H1 (cell line): ENCODE results near the gene TPRG1L. TPM values are rescaled to one million over a fixed set of nuclear protein-coding genes. Genes with fewer than 3 reads are reported as not detected.

Source experiments
- CTCF ChIA-PET: fragments of 300-600 bp; sonication (Branson Sonifier 250); formaldehyde crosslinking; loops from one replicate; lab custom pipeline; 2021; ENCODE audit not compliant: partially characterized antibody; lab: Charles Lee
- POLR2A ChIA-PET: fragments of 300-600 bp; sonication (Branson Sonifier 250); formaldehyde crosslinking; loops from one replicate; lab custom pipeline; 2021; ENCODE audit warnings: inconsistent platforms; ENCODE audit not compliant: partially characterized antibody; lab: Charles Lee
- DNase-seq, 2 experiments: peaks; one replicate each; pipeline versions ENCODE4 v3.0.0 to v3.0.0-alpha.2; 2010 to 2022; ENCODE audit warnings: low spot score in 2 of 2, low read depth in 1 of 2, mixed read lengths in 1 of 2
- FAIRE-seq: peaks from 2 replicates; lab custom pipeline; 2011; peaks lifted over from hg19 to GRCh38; lab: Jason Lieb, UNC
- H2AFZ ChIP-seq: 2 replicates; pipeline ENCODE4 v1.8.1; 2012; ENCODE audit warnings: low read length, inconsistent platforms
- H2AK5ac ChIP-seq: 2 replicates; pipeline ENCODE4 v1.6.1; 2013; ENCODE audit warnings: low read depth, low read length
- H2BK120ac ChIP-seq: replicated peaks from 2 replicates; pipeline ENCODE3; 2013; ENCODE audit warnings: low read depth, low read length, inconsistent platforms
- H2BK12ac ChIP-seq: 2 replicates; pipeline ENCODE4 v1.6.1; 2013; ENCODE audit warnings: low read depth, low read length
- H2BK15ac ChIP-seq: 2 replicates; pipeline ENCODE4 v1.6.1; 2013; ENCODE audit warnings: low read length
- H2BK20ac ChIP-seq: 2 replicates; pipeline ENCODE4 v1.6.1; 2013; ENCODE audit warnings: low read length
- H2BK5ac ChIP-seq: 2 replicates; pipeline ENCODE4 v1.6.1; 2013; ENCODE audit warnings: low read depth, low read length
- H3K14ac ChIP-seq: 2 replicates; pipeline ENCODE4 v1.6.1; 2013; ENCODE audit warnings: inconsistent platforms; ENCODE audit not compliant: insufficient read length
- H3K18ac ChIP-seq: 2 replicates; pipeline ENCODE4 v1.6.1; 2013; ENCODE audit warnings: low read length; ENCODE audit errors: extremely low read depth
- H3K23ac ChIP-seq: 2 replicates; pipeline ENCODE4 v1.6.1; 2013; ENCODE audit warnings: inconsistent platforms; ENCODE audit not compliant: insufficient read length
- H3K23me2 ChIP-seq: 2 replicates; pipeline ENCODE4 v1.6.1; 2013; ENCODE audit warnings: low read depth, low read length
- H3K27ac ChIP-seq: 2 replicates; pipeline ENCODE4 v1.6.1; 2011; ENCODE audit warnings: low read depth, low read length, inconsistent platforms
- H3K27me3 ChIP-seq, 4 experiments: replicated peaks in 1 of 4; 1 replicate in 1 of 4; 2 replicates in 3 of 4; pipeline versions ENCODE4 v1.6.1 to v1.8.1; 2011 to 2013; ENCODE audit warnings: low read length in 3 of 4, mild to moderate bottlenecking in 3 of 4, inconsistent platforms in 2 of 4, mixed read lengths in 2 of 4, moderate library complexity in 1 of 4; ENCODE audit not compliant: control insufficient read depth in 3 of 4, insufficient read depth in 3 of 4; ENCODE audit errors: extremely low read depth in 1 of 4
- H3K36me3 ChIP-seq, 4 experiments: 2 replicates each; pipeline versions ENCODE4 v1.6.1 to v1.8.1; 2011 to 2013; ENCODE audit warnings: mild to moderate bottlenecking in 4 of 4, low read length in 3 of 4, moderate library complexity in 2 of 4, control low read depth in 1 of 4, inconsistent platforms in 1 of 4; ENCODE audit not compliant: insufficient read depth in 4 of 4, control insufficient read depth in 2 of 4
- H3K4ac ChIP-seq: replicated peaks from 2 replicates; pipeline ENCODE3; 2013; ENCODE audit warnings: low read length, low read depth, mixed read lengths, inconsistent platforms; ENCODE audit not compliant: insufficient read length
- H3K4me1 ChIP-seq, 4 experiments: replicated peaks in 1 of 4; 1 replicate in 1 of 4; 2 replicates in 3 of 4; pipeline versions ENCODE4 v1.6.1 to v1.8.1; 2011 to 2013; ENCODE audit warnings: low read length in 3 of 4, inconsistent platforms in 2 of 4, mixed read lengths in 1 of 4; ENCODE audit not compliant: insufficient read depth in 4 of 4, control insufficient read depth in 3 of 4
- H3K4me2 ChIP-seq, 2 experiments: 2 replicates each; pipeline versions ENCODE4 v1.6.1 to v1.8.1; 2011 to 2013; ENCODE audit warnings: low read depth in 2 of 2, low read length in 2 of 2, control low read depth in 1 of 2, inconsistent platforms in 1 of 2, mild to moderate bottlenecking in 1 of 2; ENCODE audit not compliant: insufficient read depth in 1 of 2
- H3K4me3 ChIP-seq, 4 experiments: fragments of 200-600, 300-600 bp in 1 of 4; sonication (generic), shearing (Covaris generic), sonication (Bioruptor Twin) in 1 of 4; 2 replicates each; pipeline versions ENCODE4 v1.5.1 to v1.8.1; 2011 to 2016; ENCODE audit warnings: low read length in 4 of 4, low read depth in 3 of 4, control low read depth in 2 of 4, inconsistent platforms in 2 of 4, mild to moderate bottlenecking in 2 of 4, mixed read lengths in 1 of 4, moderate library complexity in 1 of 4; ENCODE audit not compliant: insufficient read depth in 2 of 4; ENCODE audit errors: extremely low read depth in 1 of 4
- H3K56ac ChIP-seq: replicated peaks from 2 replicates; pipeline ENCODE3; 2013; ENCODE audit warnings: low read depth, mild to moderate bottlenecking, mixed read lengths, low read length, inconsistent platforms; ENCODE audit not compliant: insufficient read length
- H3K79me1 ChIP-seq: 2 replicates; pipeline ENCODE4 v1.6.1; 2013; ENCODE audit warnings: low read depth, low read length, control low read depth
- H3K79me2 ChIP-seq, 2 experiments: 2 replicates each; pipeline versions ENCODE4 v1.6.1 to v1.8.1; 2012 to 2013; ENCODE audit warnings: low read length in 2 of 2, mild to moderate bottlenecking in 2 of 2, inconsistent platforms in 1 of 2; ENCODE audit not compliant: insufficient read depth in 2 of 2, control insufficient read depth in 1 of 2
- H3K9ac ChIP-seq, 4 experiments: replicated peaks in 1 of 4; 1 replicate in 1 of 4; 2 replicates in 3 of 4; pipeline versions ENCODE4 v1.6.1 to v1.8.1; 2011 to 2013; ENCODE audit warnings: low read depth in 3 of 4, low read length in 3 of 4, control low read depth in 2 of 4, mild to moderate bottlenecking in 2 of 4, moderate library complexity in 2 of 4, inconsistent platforms in 1 of 4; ENCODE audit errors: extremely low read depth in 1 of 4
- H3K9me3 ChIP-seq, 2 experiments: 2 replicates each; pipeline versions ENCODE4 v1.6.1 to v1.8.1; 2012 to 2013; ENCODE audit warnings: mild to moderate bottlenecking in 2 of 2, moderate library complexity in 2 of 2, control low read depth in 1 of 2, inconsistent platforms in 1 of 2, low read depth in 1 of 2, low read length in 1 of 2, mixed read lengths in 1 of 2; ENCODE audit not compliant: insufficient read depth in 2 of 2
- H4K20me1 ChIP-seq, 2 experiments: replicated peaks in 1 of 2; 2 replicates each; pipeline versions ENCODE3 to v1.8.1; 2011 to 2013; ENCODE audit warnings: inconsistent platforms in 2 of 2, low read length in 2 of 2, mild to moderate bottlenecking in 1 of 2; ENCODE audit not compliant: insufficient read depth in 2 of 2, control insufficient read depth in 1 of 2
- H4K5ac ChIP-seq: 2 replicates; pipeline ENCODE4 v1.6.1; 2013; ENCODE audit warnings: low read length, low read depth, mixed read lengths, inconsistent platforms; ENCODE audit not compliant: insufficient read length
- H4K8ac ChIP-seq: 2 replicates; pipeline ENCODE4 v1.8.0; 2013; ENCODE audit warnings: mild to moderate bottlenecking, moderate library complexity, low read length, inconsistent platforms; ENCODE audit not compliant: insufficient read depth; ENCODE audit errors: extremely low read depth
- H4K91ac ChIP-seq: replicated peaks from 2 replicates; pipeline ENCODE3; 2013; ENCODE audit warnings: low read length, mixed read lengths, inconsistent platforms; ENCODE audit not compliant: insufficient read length
- CBX5 ChIP-seq: fragments of 300-800, 300-1000 bp; sonication (generic); IDR thresholded peaks from 2 replicates; pipeline ENCODE4 v1.7.1; 2016; ENCODE audit warnings: antibody characterized with exemption, low read length, low read depth
- EP300 ChIP-seq, 2 experiments: IDR thresholded peaks; 1 replicate in 1 of 2; 2 replicates in 1 of 2; pipeline ENCODE4 v1.6.1; 2011 to 2012; ENCODE audit warnings: low read depth in 2 of 2, low read length in 2 of 2, mild to moderate bottlenecking in 2 of 2, borderline replicate concordance in 1 of 2, inconsistent platforms in 1 of 2, moderate library complexity in 1 of 2
- EZH2 ChIP-seq: fragments of 200-600 bp; sonication (generic); IDR thresholded peaks from 2 replicates; pipeline ENCODE4 v1.7.1; 2012; ENCODE audit warnings: low read depth, mild to moderate bottlenecking, moderate library complexity, low read length, inconsistent platforms; ENCODE audit not compliant: severe bottlenecking
- GABPA ChIP-seq: IDR thresholded peaks from 2 replicates; pipeline ENCODE4 v1.6.1; 2011; ENCODE audit warnings: mild to moderate bottlenecking, low read length, moderate library complexity, borderline replicate concordance; ENCODE audit not compliant: insufficient read depth
- GTF2F1 ChIP-seq: IDR thresholded peaks from 2 replicates; pipeline ENCODE4 v1.6.1; 2012; ENCODE audit warnings: low read depth, low read length, improper control_type of control experiment, borderline replicate concordance
- JUN ChIP-seq: IDR thresholded peaks from 2 replicates; pipeline ENCODE4 v1.6.1; 2011; ENCODE audit warnings: low read depth, mild to moderate bottlenecking, improper control_type of control experiment, low read length
- RAD21 ChIP-seq, 2 experiments: IDR thresholded peaks in 1 of 2; conservative IDR thresholded peaks in 1 of 2; 2 replicates each; pipeline ENCODE4 v1.6.1; 2011; ENCODE audit warnings: low read depth in 2 of 2, low read length in 2 of 2, improper control_type of control experiment in 1 of 2, inconsistent platforms in 1 of 2, mild to moderate bottlenecking in 1 of 2, moderate library complexity in 1 of 2
- SAP30 ChIP-seq: fragments of 300-600 bp; sonication (generic); IDR thresholded peaks from 2 replicates; pipeline ENCODE4 v1.7.1; 2012; ENCODE audit warnings: low read length, moderate library complexity, mild to moderate bottlenecking, inconsistent platforms; ENCODE audit not compliant: insufficient read depth, insufficient replicate concordance
- SIN3A ChIP-seq, 2 experiments: IDR thresholded peaks in 1 of 2; conservative IDR thresholded peaks in 1 of 2; 2 replicates each; pipeline ENCODE4 v1.6.1; 2011 to 2012; ENCODE audit warnings: low read length in 2 of 2, improper control_type of control experiment in 1 of 2, low read depth in 1 of 2, mild to moderate bottlenecking in 1 of 2
- USF2 ChIP-seq: IDR thresholded peaks from 2 replicates; pipeline ENCODE4 v1.6.1; 2011; ENCODE audit warnings: low read length, improper control_type of control experiment
- WGBS, 2 experiments: shearing (Covaris generic) in 1 of 2; methylation state at CpG; one replicate each; pipeline versions ENCODE4 v1.1.6 to v1.1.7; 2013 to 2015; ENCODE audit warnings: low lambda C conversion rate in 2 of 2, mixed read lengths in 2 of 2, inconsistent platforms in 1 of 2, low coverage in 1 of 2, missing lambda C conversion rate in 1 of 2; ENCODE audit not compliant: insufficient replicate concordance in 2 of 2, insufficient coverage in 1 of 2, insufficient read length in 1 of 2; ENCODE audit errors: extremely low coverage in 1 of 2, missing lambda C conversion rate in 1 of 2; 5-methylcytosine and 5-hydroxymethylcytosine counted together
- polyA plus RNA-seq, 7 experiments: library from polyadenylated mRNA; depleted of rRNA in 3 of 7; stranded (reverse) in 5 of 7; unstranded in 2 of 7; fragments of >200 nt in 5 of 7; fragments of 200-250 nt in 2 of 7; gene quantifications; 1 replicate in 5 of 7; 2 replicates in 1 of 7; 4 replicates in 1 of 7; pipeline versions ENCODE4 v1.2.1 to v1.2.3, GENCODE V29; 2011 to 2013; ENCODE audit warnings: missing spikeins in 2 of 7, mixed read lengths in 2 of 7
- total RNA-seq: library from RNA; stranded (reverse); fragmentation: NEBNext Ultra II Directional; extraction: Animal tissue kit (Norgen Biotek cat#: 25700); gene quantifications from 2 replicates; pipeline ENCODE4 v1.2.1, GENCODE V29; 2021

The TPRG1L gene
- total and polyA plus RNA-seq, 2 of the 8 experiments (the other 6 are each of a cell fraction or from before 2014, with no cell fraction given): 21.7 to 22.3 TPM

GRCh38 chr1:3641046-3641760, 16.4 kb downstream of the TPRG1L start:
- FAIRE-seq: no peak
- H4K8ac ChIP-seq: no peak overlapping the region
- H3K9me3 ChIP-seq: no peaks in the 10 kb centered on the region
- H2BK15ac ChIP-seq: no peak overlapping the region
- no peak overlapping the region for H2BK5ac ChIP-seq
- CTCF ChIA-PET: interaction anchor here (1.0 to 1.7 kb wide), 7 partner anchors 9 to 122 kb away, joined by 3 to 8 read pairs (median 4); no protein-coding TSS in a partner anchor
- H3K14ac ChIP-seq: no peak overlapping the region
- peaks cover 5% of the 10 kb centered on the region for H3K79me1 ChIP-seq
- H2BK120ac ChIP-seq: no peak overlapping the region
- no peak for DNase-seq
- H3K79me2 ChIP-seq: no peaks in the 10 kb centered on the region
- no peak overlapping the region for H4K91ac ChIP-seq
- no peaks in the 10 kb centered on the region for H3K4me1 ChIP-seq
- H2AK5ac ChIP-seq: no peak overlapping the region
- H3K27me3 ChIP-seq: no peaks in the 10 kb centered on the region
- 89% methylated on average over 26 of the region's 26 CpGs; no CpG with 5 or more reads in 1 of the 2 experiments for WGBS, 2 experiments
- POLR2A ChIA-PET: no interaction called here
- no peak overlapping the region for H2BK20ac ChIP-seq
- H3K23ac ChIP-seq: no peak overlapping the region
- no peak overlapping the region for H3K18ac ChIP-seq
- no peaks in the 10 kb centered on the region for H3K23me2 ChIP-seq
- H3K4me3 ChIP-seq: no peak overlapping the region
- H4K20me1 ChIP-seq: peaks cover 0 to 7% of the 10 kb centered on the region in 2 experiments
- no peak overlapping the region for H3K27ac ChIP-seq
- no peak overlapping the region for H3K56ac ChIP-seq
- no peak overlapping the region for H4K5ac ChIP-seq
- H3K36me3 ChIP-seq: peaks cover 2 to 17% (median 9%) of the 10 kb centered on the region in 4 experiments; a peak in 5 of 8 replicates
- no peak overlapping the region for H3K4me2 ChIP-seq
- no peak overlapping the region for H3K4ac ChIP-seq
- no peak overlapping the region for H2AFZ ChIP-seq
- H3K9ac ChIP-seq: no peak overlapping the region
- H2BK12ac ChIP-seq: no peak overlapping the region
- TF ChIP-seq JUN: no peak
- no peak for TF ChIP-seq GABPA
- TF ChIP-seq EP300 (IDR thresholded peaks at IDR 0.05; ENCODE audit: borderline replicate concordance in 1 of 2, low read depth in 2 of 2, low read length in 2 of 2): no peak
- no peak for TF ChIP-seq USF2
- no peak for TF ChIP-seq EZH2
- TF ChIP-seq CBX5: no peak
- TF ChIP-seq RAD21 (IDR thresholded peaks at IDR 0.05 in 1 of 2, conservative IDR thresholded peaks at IDR 0.05 in 1 of 2; ENCODE audit: low read depth in 2 of 2, low read length in 2 of 2): no peak
- no peak for TF ChIP-seq GTF2F1
- TF ChIP-seq SAP30: no peak
- TF ChIP-seq SIN3A (conservative IDR thresholded peaks at IDR 0.05 in 1 of 2, IDR thresholded peaks at IDR 0.05 in 1 of 2; ENCODE audit: low read depth in 1 of 2, low read length in 2 of 2): no peak
